ENCODE results near the gene MTUS2. TPM values are rescaled to one million over a fixed set of nuclear protein-coding genes. Genes with fewer than 3 reads are reported as not detected.

MTUS2 gene
- total RNA-seq, 1 experiment from 2014 or later, result 1.7 TPM

GRCh38 chr13:29452773-29453616 is 632.9 kb downstream of the MTUS2 start:
- no peak for DNase-seq
- Mint-ChIP-seq H3K9me3 (ENCODE audit: unreplicated experiment) (no peaks in the 10 kb centered on the region), H3K27ac (ENCODE audit: unreplicated experiment) (no peak overlapping the region), H3K4me3 (ENCODE audit: unreplicated experiment) (no peak overlapping the region), H3K27me3 (ENCODE audit: insufficient read depth, unreplicated experiment) (peaks cover 3% of the 10 kb centered on the region), H3K4me1 (ENCODE audit: low read depth, unreplicated experiment) (no peaks in the 10 kb centered on the region), H3K36me3 (ENCODE audit: insufficient read depth, unreplicated experiment) (no peaks in the 10 kb centered on the region)
- Histone ChIP-seq H3K36me3 (ENCODE audit: control insufficient read depth, insufficient read depth, low read length) (no peaks in the 10 kb centered on the region), H3K9me3 (peaks cover 5% of the 10 kb centered on the region; the same call in 1 of the 2 replicates), H3K4me1 (0 out of 2 replicates have a peak, but pooled peaks cover 3% of the 10 kb centered on the region), H3K4me3 (ENCODE audit: low read depth, low read length) (no peak overlapping the region), H3K27me3 (replicated peaks; ENCODE audit: control insufficient read depth, insufficient read depth, low read length) (no peaks in the 10 kb centered on the region)
- ChIA-PET CTCF (no interaction called here), POLR2A (no interaction called here)
- no peak for TF ChIP-seq CTCF (IDR thresholded peaks at IDR 0.05; ENCODE audit: insufficient read depth in 1 of 2, low read depth in 1 of 2, low read length in 1 of 2, severe bottlenecking in 1 of 2, unreplicated experiment in 1 of 2)
- intact Hi-C loops (cut with micrococcal nuclease; ENCODE audit: unreplicated experiment), result no loop called here
- no TSS peak for BruUV-seq (replicated peaks)

- no peaks in the 10 kb centered on the region for H3K4me1 Mint-ChIP-seq (ENCODE audit: low read depth, unreplicated experiment)
- no peak for DNase-seq
- H3K9me3 Mint-ChIP-seq (ENCODE audit: unreplicated experiment), result no peaks in the 10 kb centered on the region
- TF ChIP-seq CTCF (IDR thresholded peaks at IDR 0.05; ENCODE audit: insufficient read depth in 1 of 2, low read depth in 1 of 2, low read length in 1 of 2, severe bottlenecking in 1 of 2, unreplicated experiment in 1 of 2), result no peak
- ChIA-PET CTCF (interaction anchor here (1.8 kb wide), 1 partner anchor 19 kb away, joined by 4 read pairs; no protein-coding TSS in a partner anchor), POLR2A (no interaction called here)
- Histone ChIP-seq H3K4me1 (0 out of 2 replicates have a peak, but pooled peaks cover 3% of the 10 kb centered on the region), H3K9me3 (peaks cover 5% of the 10 kb centered on the region; the same call in 1 of the 2 replicates), H3K36me3 (ENCODE audit: control insufficient read depth, insufficient read depth, low read length) (no peaks in the 10 kb centered on the region), H3K27me3 (replicated peaks; ENCODE audit: control insufficient read depth, insufficient read depth, low read length) (no peaks in the 10 kb centered on the region), H3K4me3 (ENCODE audit: low read depth, low read length) (no peak overlapping the region)
- H3K27me3 Mint-ChIP-seq (ENCODE audit: insufficient read depth, unreplicated experiment), result peaks cover 3% of the 10 kb centered on the region
- BruUV-seq (replicated peaks), result no TSS peak
- H3K4me3 Mint-ChIP-seq (ENCODE audit: unreplicated experiment), result no peak overlapping the region
- H3K36me3 Mint-ChIP-seq (ENCODE audit: insufficient read depth, unreplicated experiment), result no peaks in the 10 kb centered on the region
- intact Hi-C loops (cut with micrococcal nuclease; ENCODE audit: unreplicated experiment), result no loop called here
- no peak overlapping the region for H3K27ac Mint-ChIP-seq (ENCODE audit: unreplicated experiment)
Observed at GRCh38 chr13:29453617-29454011, 633.5 kb downstream of the MTUS2 start.

GRCh38 chr13:29454931-29455481 is 634.9 kb downstream of the MTUS2 start:
- no peaks in the 10 kb centered on the region for H3K27me3 ChIP-seq (replicated peaks; ENCODE audit: control insufficient read depth, insufficient read depth, low read length)
- no peaks in the 10 kb centered on the region for H3K36me3 Mint-ChIP-seq (ENCODE audit: insufficient read depth, unreplicated experiment)
- POLR2A ChIA-PET, result no interaction called here
- no TSS peak for BruUV-seq (replicated peaks)
- 0 out of 2 replicates have a peak, but pooled peaks cover 3% of the 10 kb centered on the region for H3K4me1 ChIP-seq
- H3K4me3 ChIP-seq (ENCODE audit: low read depth, low read length), result no peak overlapping the region
- peak; percentile 10 to 44 for DNase-seq
- peak; percentile 24 to 27 for TF ChIP-seq CTCF (IDR thresholded peaks at IDR 0.05; ENCODE audit: insufficient read depth in 1 of 2, low read depth in 1 of 2, low read length in 1 of 2, severe bottlenecking in 1 of 2, unreplicated experiment in 1 of 2)
- no peaks in the 10 kb centered on the region for H3K27me3 Mint-ChIP-seq (ENCODE audit: insufficient read depth, unreplicated experiment)
- peaks cover 5% of the 10 kb centered on the region; the same call in 1 of the 2 replicates for H3K9me3 ChIP-seq
- H3K36me3 ChIP-seq (ENCODE audit: control insufficient read depth, insufficient read depth, low read length), result no peaks in the 10 kb centered on the region
- H3K4me1 Mint-ChIP-seq (ENCODE audit: low read depth, unreplicated experiment), result no peaks in the 10 kb centered on the region
- no peak overlapping the region for H3K27ac Mint-ChIP-seq (ENCODE audit: unreplicated experiment)
- H3K9me3 Mint-ChIP-seq (ENCODE audit: unreplicated experiment), result no peaks in the 10 kb centered on the region
- CTCF ChIA-PET, result interaction anchor here (1.1 to 1.8 kb wide), 2 partner anchors 17 to 53 kb away, joined by 4 to 5 read pairs; no protein-coding TSS in a partner anchor
- intact Hi-C loops (cut with micrococcal nuclease; ENCODE audit: unreplicated experiment), result no loop called here
- H3K4me3 Mint-ChIP-seq (ENCODE audit: unreplicated experiment), result no peak overlapping the region
